Measurements from ENCODE around the gene PRKCZ. TPM values are rescaled to one million over a fixed set of nuclear protein-coding genes. Genes with fewer than 3 reads are reported as not detected.

PRKCZ gene
- total RNA-seq, 1 donor: 0.72 TPM

DNA sequence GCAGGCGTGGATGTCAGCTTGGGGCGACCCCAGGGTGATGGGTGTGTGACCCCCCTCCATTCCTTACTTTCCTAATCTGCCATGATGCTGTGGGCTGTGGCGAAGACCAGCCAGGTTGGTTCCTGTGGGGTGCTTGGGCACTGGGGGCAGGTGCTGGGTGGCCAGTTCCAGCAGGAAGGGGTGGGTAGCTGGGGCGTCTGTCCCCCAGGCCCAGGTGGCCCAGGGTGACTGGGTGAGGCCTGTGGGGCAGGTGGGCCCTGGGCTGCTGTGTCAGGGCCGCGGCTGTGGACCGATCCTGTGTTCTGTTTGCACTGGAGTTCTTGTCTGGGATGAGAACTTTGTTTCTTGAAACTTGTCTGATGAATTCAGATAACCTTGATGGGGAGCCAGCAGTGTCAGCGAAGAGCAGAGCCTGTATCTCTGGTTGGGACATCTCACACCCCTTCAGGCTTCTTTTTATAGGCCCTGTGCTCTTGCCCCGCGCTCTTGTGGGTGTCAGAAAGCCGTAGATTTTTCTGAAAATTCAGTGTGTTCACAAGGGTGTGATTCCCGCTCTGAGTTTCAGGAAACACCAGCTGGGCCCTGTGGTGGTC is 3.7 kb downstream of the PRKCZ start:
- no peak overlapping the region for H2AFZ ChIP-seq (ENCODE audit: low read length)
- no peak overlapping the region for H3K4me2 ChIP-seq (ENCODE audit: insufficient read depth, low read length)
- no peaks in the 10 kb centered on the region for H3K9me3 ChIP-seq (ENCODE audit: low read depth, low read length)
- H3K4me1 ChIP-seq (ENCODE audit: insufficient read depth, low read length): no peaks in the 10 kb centered on the region
- H4K20me1 ChIP-seq (ENCODE audit: insufficient read depth, low read length): no peaks in the 10 kb centered on the region
- peaks cover 36% of the 10 kb centered on the region for H3K27me3 ChIP-seq (ENCODE audit: insufficient read depth, low read length)
- TF ChIP-seq, protein P1, sequence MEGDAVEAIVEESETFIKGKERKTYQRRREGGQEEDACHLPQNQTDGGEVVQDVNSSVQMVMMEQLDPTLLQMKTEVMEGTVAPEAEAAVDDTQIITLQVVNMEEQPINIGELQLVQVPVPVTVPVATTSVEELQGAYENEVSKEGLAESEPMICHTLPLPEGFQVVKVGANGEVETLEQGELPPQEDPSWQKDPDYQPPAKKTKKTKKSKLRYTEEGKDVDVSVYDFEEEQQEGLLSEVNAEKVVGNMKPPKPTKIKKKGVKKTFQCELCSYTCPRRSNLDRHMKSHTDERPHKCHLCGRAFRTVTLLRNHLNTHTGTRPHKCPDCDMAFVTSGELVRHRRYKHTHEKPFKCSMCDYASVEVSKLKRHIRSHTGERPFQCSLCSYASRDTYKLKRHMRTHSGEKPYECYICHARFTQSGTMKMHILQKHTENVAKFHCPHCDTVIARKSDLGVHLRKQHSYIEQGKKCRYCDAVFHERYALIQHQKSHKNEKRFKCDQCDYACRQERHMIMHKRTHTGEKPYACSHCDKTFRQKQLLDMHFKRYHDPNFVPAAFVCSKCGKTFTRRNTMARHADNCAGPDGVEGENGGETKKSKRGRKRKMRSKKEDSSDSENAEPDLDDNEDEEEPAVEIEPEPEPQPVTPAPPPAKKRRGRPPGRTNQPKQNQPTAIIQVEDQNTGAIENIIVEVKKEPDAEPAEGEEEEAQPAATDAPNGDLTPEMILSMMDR (IDR thresholded peaks at IDR 0.05; ENCODE audit: extremely low read depth, low read depth, low read length): no peak
- no peaks in the 10 kb centered on the region for H3K79me2 ChIP-seq (ENCODE audit: insufficient read depth, low read length)
- H3K4me3 ChIP-seq (ENCODE audit: insufficient read depth, low read length): no peak overlapping the region
- no peak overlapping the region for H3K27ac ChIP-seq (ENCODE audit: low read depth, low read length)
- no peaks in the 10 kb centered on the region for H3K36me3 ChIP-seq (ENCODE audit: insufficient read depth, low read length)
- no peak for DNase-seq (ENCODE audit: insufficient read length, low spot score, missing footprints)

DNA sequence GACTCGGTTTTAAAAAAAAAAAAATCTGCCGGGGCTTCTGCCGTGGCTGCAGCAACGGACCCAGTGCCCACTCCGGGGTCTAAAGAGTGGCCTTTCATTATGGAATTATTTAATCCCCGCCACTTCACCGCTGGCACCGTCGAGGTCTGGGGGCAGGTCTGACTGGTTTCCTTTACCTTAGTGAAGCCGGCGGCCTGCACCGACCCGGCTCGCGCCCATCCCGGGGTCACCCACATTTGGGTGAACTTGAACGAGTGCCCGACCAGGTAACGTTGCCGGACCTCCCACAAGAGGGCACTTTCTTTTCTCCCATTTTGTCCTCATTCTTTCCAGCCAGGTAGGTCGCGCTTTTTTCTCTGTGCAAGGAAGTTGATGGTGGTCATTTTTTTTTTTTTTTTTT is 4.3 kb downstream of the PRKCZ start:
- no peak overlapping the region for H3K4me3 ChIP-seq (ENCODE audit: insufficient read depth, low read length)

DNA sequence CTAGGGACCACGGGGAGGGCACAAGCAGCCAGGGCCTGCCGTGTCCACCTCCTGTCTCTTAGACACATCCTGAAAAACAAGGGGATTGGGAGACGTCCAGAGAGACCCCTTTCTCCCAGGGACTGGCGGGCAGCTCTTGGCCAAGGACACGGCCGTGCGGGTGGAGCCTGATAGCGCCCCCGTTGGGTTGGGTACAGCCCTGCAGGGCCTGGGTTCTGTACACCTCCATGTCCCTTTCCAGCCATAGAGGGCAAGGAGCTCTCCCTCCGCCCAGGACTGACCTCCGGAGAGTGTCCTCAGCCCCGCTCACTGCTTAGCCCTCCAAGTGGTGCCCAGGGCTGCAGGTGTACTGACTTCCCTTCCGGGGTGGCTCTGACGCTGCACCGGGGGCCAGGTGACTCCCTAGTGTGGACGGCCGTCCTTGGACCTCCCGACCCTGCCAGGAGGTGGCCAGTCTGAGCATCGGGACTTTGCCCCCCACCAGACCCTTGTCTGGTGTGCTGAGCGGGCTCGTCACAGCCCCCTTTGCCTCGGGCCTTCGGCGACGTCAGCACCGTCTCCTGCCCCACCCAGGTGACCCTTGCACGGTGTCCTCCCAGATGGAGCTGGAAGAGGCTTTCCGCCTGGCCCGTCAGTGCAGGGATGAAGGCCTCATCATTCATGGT is 5.8 kb downstream of the PRKCZ start:
- Histone ChIP-seq H3K4me2 (ENCODE audit: insufficient read depth, low read length) (no peak overlapping the region), H3K27me3 (ENCODE audit: insufficient read depth, low read length) (peaks cover 19% of the 10 kb centered on the region), H3K79me2 (ENCODE audit: insufficient read depth, low read length) (no peaks in the 10 kb centered on the region), H2AFZ (ENCODE audit: low read length) (no peak overlapping the region), H3K27ac (ENCODE audit: low read depth, low read length) (no peak overlapping the region), H3K36me3 (ENCODE audit: insufficient read depth, low read length) (no peaks in the 10 kb centered on the region), H3K4me3 (ENCODE audit: insufficient read depth, low read length) (no peak overlapping the region), H4K20me1 (ENCODE audit: insufficient read depth, low read length) (no peaks in the 10 kb centered on the region), H3K9me3 (ENCODE audit: low read depth, low read length) (no peaks in the 10 kb centered on the region), H3K4me1 (ENCODE audit: insufficient read depth, low read length) (no peaks in the 10 kb centered on the region)
- TF ChIP-seq, protein P1 (IDR thresholded peaks at IDR 0.05; ENCODE audit: extremely low read depth, low read depth, low read length): no peak
- no peak for DNase-seq (ENCODE audit: insufficient read length, low spot score, missing footprints)

More for the DNA sequence above, 4.3 kb downstream of the PRKCZ start:
- Histone ChIP-seq H3K36me3 (ENCODE audit: insufficient read depth, low read length) (no peaks in the 10 kb centered on the region), H3K4me1 (ENCODE audit: insufficient read depth, low read length) (no peaks in the 10 kb centered on the region), H4K20me1 (ENCODE audit: insufficient read depth, low read length) (no peaks in the 10 kb centered on the region), H3K9me3 (ENCODE audit: low read depth, low read length) (no peaks in the 10 kb centered on the region), H3K4me2 (ENCODE audit: insufficient read depth, low read length) (no peak overlapping the region), H3K27ac (ENCODE audit: low read depth, low read length) (no peak overlapping the region), H2AFZ (ENCODE audit: low read length) (no peak overlapping the region), H3K27me3 (ENCODE audit: insufficient read depth, low read length) (peaks cover 30% of the 10 kb centered on the region), H3K79me2 (ENCODE audit: insufficient read depth, low read length) (no peaks in the 10 kb centered on the region)
- TF ChIP-seq, protein P1 (IDR thresholded peaks at IDR 0.05; ENCODE audit: extremely low read depth, low read depth, low read length): no peak
- DNase-seq (ENCODE audit: insufficient read length, low spot score, missing footprints): no peak

- no peak for DNase-seq (ENCODE audit: insufficient read length, low spot score, missing footprints)
- Histone ChIP-seq H3K9me3 (ENCODE audit: low read depth, low read length) (no peaks in the 10 kb centered on the region), H3K4me1 (ENCODE audit: insufficient read depth, low read length) (no peaks in the 10 kb centered on the region), H3K79me2 (ENCODE audit: insufficient read depth, low read length) (no peaks in the 10 kb centered on the region), H3K27me3 (ENCODE audit: insufficient read depth, low read length) (peaks cover 8% of the 10 kb centered on the region), H3K4me3 (ENCODE audit: insufficient read depth, low read length) (no peak overlapping the region), H3K27ac (ENCODE audit: low read depth, low read length) (no peak overlapping the region), H4K20me1 (ENCODE audit: insufficient read depth, low read length) (no peaks in the 10 kb centered on the region), H2AFZ (ENCODE audit: low read length) (no peak overlapping the region), H3K4me2 (ENCODE audit: insufficient read depth, low read length) (no peak overlapping the region), H3K36me3 (ENCODE audit: insufficient read depth, low read length) (no peaks in the 10 kb centered on the region)
- TF ChIP-seq, protein P1 (IDR thresholded peaks at IDR 0.05; ENCODE audit: extremely low read depth, low read depth, low read length): no peak
These were observed 6.9 kb downstream of the PRKCZ start for GRCh38 chr1:2056955-2057590.

Measured in osteoblast (primary cell).